NCI-H2081 (cell line): ENCODE measurements around the gene MECP2.

Source experiments
- DNase-seq, 2 experiments: peaks; one replicate each; lab custom pipeline; 2025; lab: John Stamatoyannopoulos, UW

Gene MECP2

GRCh38 chrX:154059729-154060245 is 37.7 kb downstream of the MECP2 start:
- DNase-seq, result no peak

- DNase-seq, result no peak
Observed at GRCh38 chrX:154059231-154059630, 38.3 kb downstream of the MECP2 start.

DNA sequence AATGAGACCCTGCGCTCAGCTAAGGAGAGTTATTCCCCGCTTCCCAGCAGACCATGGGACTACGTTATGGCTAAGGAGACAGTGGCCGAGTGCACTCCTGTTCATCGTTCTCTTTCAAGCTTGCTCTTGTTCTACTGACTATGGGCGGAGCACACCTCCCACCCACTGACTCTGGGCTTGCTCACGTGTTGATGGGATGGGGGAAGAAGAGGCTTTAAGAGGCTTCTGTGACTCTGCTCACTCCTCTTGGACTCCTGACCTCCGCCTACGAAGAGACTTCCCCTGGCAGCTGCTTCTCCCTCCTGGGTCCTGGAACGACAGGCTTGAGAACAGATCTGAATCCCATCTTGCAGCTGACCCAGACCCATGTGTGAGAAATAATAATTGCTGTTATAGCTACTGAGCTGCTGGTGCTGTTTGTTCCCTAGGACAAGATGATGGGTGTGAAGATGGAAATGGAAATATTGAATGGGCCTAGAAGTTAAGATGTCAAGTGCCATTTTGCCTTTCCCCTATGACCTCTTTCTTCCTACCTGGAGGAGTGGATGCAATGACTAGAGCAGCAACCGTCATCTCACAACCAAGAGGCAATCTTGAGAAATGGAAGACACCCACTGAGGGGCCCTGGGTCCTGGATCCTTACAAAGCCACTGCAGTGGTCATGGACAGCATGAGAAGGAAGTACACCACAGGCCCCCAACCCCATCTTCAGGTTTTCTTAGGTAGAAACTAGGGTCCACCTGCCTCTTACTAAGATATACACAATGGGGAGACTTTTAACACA is 39.1 kb downstream of the MECP2 start:
- no peak for DNase-seq

GRCh38 chrX:154057791-154058190 is 39.7 kb downstream of the MECP2 start:
- no peak for DNase-seq

GRCh38 chrX:154056770-154057241 is 40.7 kb downstream of the MECP2 start:
- no peak for DNase-seq

- peak; percentile 8 to 21 for DNase-seq
Observed at GRCh38 chrX:154051201-154051810, 46.2 kb downstream of the MECP2 start.

GRCh38 chrX:154050113-154050495 is 47.4 kb downstream of the MECP2 start:
- DNase-seq, result no peak

DNA sequence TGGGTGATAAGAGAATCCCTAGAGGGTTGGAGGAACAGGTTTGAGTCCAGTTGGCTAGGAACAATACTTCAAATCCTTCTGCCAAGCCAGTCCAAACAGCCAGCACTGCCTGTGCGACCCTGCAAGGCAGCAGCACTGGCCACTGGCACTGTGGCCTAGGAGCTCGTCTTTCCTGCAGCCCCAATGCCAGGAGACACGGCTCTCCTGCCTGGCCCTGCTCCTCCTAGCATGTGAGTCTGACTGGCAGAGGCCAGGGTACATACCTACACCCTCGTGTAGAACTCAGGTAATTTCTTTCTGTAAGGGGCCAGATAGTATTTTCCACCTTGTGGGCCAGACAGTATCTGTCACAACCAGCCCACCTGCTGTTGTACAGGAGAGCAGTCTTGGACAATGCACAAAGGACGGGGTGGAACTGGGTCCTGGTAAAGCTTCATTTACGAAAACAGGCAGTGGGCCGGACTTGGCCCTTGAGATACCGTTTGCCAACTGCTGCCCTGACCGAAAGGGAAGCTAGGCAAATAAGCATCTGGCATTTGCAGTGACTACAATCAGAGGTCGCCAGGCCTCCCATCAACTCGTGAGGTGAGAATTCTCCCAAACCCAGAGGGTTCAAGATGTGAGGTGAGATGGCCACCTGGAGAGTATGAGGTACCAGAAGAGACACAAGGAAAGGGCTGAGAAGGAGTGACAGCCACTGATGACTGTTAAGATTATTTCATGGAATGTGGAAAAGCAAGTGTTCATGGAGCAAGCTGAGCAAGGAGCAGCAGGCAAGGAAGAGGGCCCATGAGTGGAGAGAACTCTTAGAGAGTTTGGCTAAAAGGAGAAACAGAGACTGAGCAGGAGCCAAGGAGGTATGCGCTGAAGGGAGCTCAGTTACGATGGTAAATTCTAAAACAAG is 48.1 kb downstream of the MECP2 start:
- no peak for DNase-seq

DNA sequence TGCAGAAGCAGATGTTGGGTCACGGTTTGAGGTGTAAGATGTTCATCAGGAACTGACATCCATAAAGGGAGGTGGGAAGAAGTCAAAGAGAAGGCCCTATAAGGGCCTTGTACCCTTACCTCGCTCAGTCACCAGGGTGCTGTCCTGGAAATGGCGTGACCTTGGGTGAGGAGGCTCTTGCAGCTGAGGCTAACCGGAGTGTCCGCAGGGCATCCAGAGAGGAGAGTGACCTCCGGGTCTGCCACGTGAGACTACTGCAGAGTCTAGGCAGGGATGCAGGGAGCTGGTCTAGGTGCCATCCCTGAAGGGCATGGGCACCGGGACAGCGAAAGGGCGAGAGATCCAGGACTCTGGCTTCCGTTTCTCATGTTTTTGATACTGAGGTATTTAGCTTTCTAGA is 49.1 kb downstream of the MECP2 start:
- DNase-seq, result no peak

DNA sequence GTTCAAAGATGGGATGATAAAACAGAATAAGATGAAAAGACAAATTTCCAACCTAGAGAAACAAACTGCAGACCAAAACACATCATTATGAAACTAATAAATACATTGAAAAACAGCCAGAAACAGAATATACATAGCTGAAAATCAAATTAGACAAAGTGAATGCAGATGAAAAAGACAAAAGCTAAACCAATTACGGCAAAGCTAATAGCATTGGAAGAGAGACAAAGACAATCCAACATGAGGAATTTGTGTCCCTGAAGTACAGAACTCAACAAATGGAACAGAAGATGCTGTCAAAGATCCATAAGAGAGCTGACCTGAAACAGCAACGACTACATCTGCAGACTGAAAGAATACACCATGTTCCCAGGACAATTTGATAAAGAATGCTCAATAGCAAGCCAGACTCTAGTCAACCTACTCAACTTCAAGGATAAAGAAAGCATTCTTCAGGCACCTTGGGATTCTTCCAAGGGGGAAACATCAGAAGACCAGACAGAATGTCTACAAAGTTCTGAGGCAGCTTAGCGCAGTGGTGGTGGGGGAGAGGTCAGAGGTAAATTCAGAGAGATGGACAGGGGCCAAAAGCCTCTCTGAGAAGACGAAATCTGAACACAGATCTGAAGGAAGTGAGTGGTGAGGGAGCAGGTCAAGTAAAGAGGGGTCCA is 50.4 kb downstream of the MECP2 start:
- no peak for DNase-seq

- DNase-seq, result peak; percentile 3 to 26
Observed at GRCh38 chrX:154046031-154046781, 51.3 kb downstream of the MECP2 start.

- no peak for DNase-seq
Observed at GRCh38 chrX:154044091-154044490, 53.4 kb downstream of the MECP2 start.

- no peak for DNase-seq
Observed at GRCh38 chrX:154043003-154043763, 54.3 kb downstream of the MECP2 start.

- DNase-seq, result no peak
Observed at GRCh38 chrX:154040863-154041262, 56.7 kb downstream of the MECP2 start.

DNA sequence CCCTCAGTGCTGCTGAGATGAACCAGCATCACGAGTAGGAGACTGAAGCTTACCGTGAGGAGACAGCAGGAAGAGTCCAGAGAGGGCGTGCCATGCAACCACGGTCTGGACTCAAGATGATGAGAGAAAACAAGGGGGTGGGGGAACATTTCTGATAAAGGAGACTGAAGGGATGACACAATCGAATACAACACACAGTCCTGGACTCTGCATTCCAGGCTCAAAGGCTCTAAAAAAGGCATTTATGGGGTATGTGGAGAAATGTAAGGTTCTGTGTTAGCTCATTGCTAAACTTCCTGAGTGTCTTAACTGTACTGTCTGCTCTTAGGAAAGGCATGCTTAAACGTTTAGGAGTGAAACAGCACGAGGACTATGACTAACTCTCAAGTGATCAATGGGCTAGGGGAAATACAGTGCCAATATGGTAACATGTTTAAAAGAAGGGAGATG is 57.2 kb downstream of the MECP2 start:
- DNase-seq, result no peak

- DNase-seq, result no peak
Observed at GRCh38 chrX:154039577-154039976, 57.9 kb downstream of the MECP2 start.

DNA sequence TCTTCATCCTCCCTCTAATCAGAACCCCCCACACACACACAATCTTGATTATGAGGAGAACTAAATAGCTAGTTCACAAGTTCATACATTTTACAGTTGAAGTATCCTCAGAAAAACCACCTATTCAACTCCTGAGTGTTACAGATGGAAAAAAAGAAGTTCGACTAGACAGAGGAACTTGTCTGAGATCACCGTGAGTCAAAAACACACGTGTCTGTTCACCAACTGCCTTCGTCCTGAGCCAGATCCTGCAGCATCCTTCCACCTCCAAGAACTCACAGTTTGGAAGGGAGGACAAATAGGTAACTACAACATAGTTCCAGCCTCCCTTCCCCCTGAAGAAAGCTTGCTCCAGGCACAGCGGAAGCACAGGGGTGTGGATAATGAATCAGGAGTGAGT is 58.9 kb downstream of the MECP2 start:
- no peak for DNase-seq

GRCh38 chrX:154037754-154038153 is 59.8 kb downstream of the MECP2 start:
- no peak for DNase-seq

DNA sequence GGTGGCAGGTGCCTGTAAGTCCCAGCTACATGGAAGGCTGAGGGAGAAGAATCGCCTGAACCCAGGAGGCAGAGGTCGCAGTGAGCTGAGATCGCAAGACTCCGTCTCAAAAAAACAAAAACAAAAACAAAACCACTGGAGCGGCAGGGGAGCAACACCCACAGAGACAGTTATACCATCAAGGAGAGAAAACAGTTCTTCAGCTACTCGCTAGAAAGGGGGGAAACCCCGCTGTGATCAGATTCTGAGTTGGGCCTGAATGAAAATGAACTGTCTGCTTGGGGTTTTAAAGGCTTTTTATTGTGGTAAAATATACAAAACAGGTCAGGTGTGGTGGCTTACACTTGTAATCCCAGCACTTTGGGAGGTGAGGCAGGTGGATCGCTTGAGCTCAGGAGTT is 61.0 kb downstream of the MECP2 start:
- DNase-seq, result no peak

- no peak for DNase-seq
Observed at GRCh38 chrX:154033848-154034247, 63.7 kb downstream of the MECP2 start.
